ENCODE results near the gene IKBKG. TPM values are rescaled to one million over a fixed set of nuclear protein-coding genes. Genes with fewer than 3 reads are reported as not detected.

IKBKG gene
- total and polyA plus RNA-seq, 2 of the 8 experiments (the other 6 are each of a cell fraction or from before 2014, with no cell fraction given) = 17.5 to 18.1 TPM

DNA sequence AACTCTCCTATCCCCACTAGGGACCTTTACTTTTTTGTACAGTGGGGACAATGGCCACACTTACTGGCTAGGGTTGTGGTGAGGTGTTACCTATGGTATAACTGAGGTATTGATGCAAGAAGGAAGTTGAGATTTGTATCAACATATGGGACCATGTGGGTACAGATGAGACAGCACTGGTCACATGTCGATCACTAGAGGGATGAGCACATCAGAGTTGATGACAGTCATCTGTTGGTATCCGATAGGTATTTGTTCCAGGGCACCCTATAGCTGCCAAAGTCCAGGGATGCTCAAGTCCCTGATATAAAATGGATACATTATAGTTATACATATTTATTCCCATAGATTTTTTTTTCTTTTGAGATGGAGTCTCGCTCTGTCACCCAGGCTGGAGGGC lies 44.4 kb upstream of the IKBKG start:
- H3K79me1 ChIP-seq (ENCODE audit: low read depth, low read length) = no peaks in the 10 kb centered on the region
- CTCF ChIA-PET (ENCODE audit: partially characterized antibody) = interaction anchor here (0.7 to 1.1 kb wide), 2 partner anchors 21 to 77 kb away, joined by 3 to 5 read pairs; no protein-coding TSS in a partner anchor
- no peak for TF ChIP-seq ASH2L (IDR thresholded peaks at IDR 0.05; ENCODE audit: low read length)
- TF ChIP-seq BACH1 (IDR thresholded peaks at IDR 0.05; ENCODE audit: low read length) = no peak
- no peak for TF ChIP-seq CBX8 (IDR thresholded peaks at IDR 0.05; ENCODE audit: borderline replicate concordance, low read depth, low read length)
- no peak for TF ChIP-seq CEBPB (IDR thresholded peaks at IDR 0.05; ENCODE audit: low read depth, low read length)
- TF ChIP-seq ZNF274 (IDR thresholded peaks at IDR 0.05; ENCODE audit: borderline replicate concordance, extremely low read depth, low read length) = no peak
- H3K4me3 ChIP-seq (ENCODE audit: extremely low read depth in 1 of 4, insufficient read depth in 2 of 4, low read depth in 3 of 4, low read length in 4 of 4) = no peak overlapping the region
- H3K27me3 ChIP-seq (replicated peaks in 1 of 4; ENCODE audit: control insufficient read depth in 3 of 4, extremely low read depth in 1 of 4, insufficient read depth in 3 of 4, low read length in 3 of 4) = no peaks in the 10 kb centered on the region
- H2BK120ac ChIP-seq (replicated peaks; ENCODE audit: low read depth, low read length) = no peak overlapping the region
- no peaks in the 10 kb centered on the region for H3K9me3 ChIP-seq (ENCODE audit: insufficient read depth in 2 of 2, low read depth in 1 of 2, low read length in 1 of 2)
- H3K36me3 ChIP-seq (ENCODE audit: control insufficient read depth in 2 of 4, insufficient read depth in 4 of 4, low read length in 3 of 4) = no peaks in the 10 kb centered on the region; a peak in 1 of 8 replicates
- 94% methylated on average over 3 of the region's 3 CpGs; no CpG with 5 or more reads in 1 of the 2 experiments for WGBS, 2 experiments (ENCODE audit: extremely low coverage in 1 of 2, insufficient coverage in 1 of 2, insufficient read length in 1 of 2, insufficient replicate concordance in 2 of 2, low coverage in 1 of 2, low lambda C conversion rate in 2 of 2, missing lambda C conversion rate in 1 of 2)
- H4K20me1 ChIP-seq (replicated peaks in 1 of 2; ENCODE audit: control insufficient read depth in 1 of 2, insufficient read depth in 2 of 2, low read length in 2 of 2) = no peaks in the 10 kb centered on the region
- H3K23ac ChIP-seq (ENCODE audit: insufficient read length) = no peak overlapping the region
- H3K56ac ChIP-seq (replicated peaks; ENCODE audit: insufficient read length, low read depth, low read length) = no peak overlapping the region
- no peak overlapping the region for H2AFZ ChIP-seq (ENCODE audit: low read length)
- DNase-seq (ENCODE audit: low read depth in 1 of 2, low spot score in 2 of 2) = no peak
- no peak overlapping the region for H2AK5ac ChIP-seq (ENCODE audit: low read depth, low read length)
- POLR2A ChIA-PET (ENCODE audit: partially characterized antibody) = interaction anchor here (0.7 kb wide), 1 partner anchor 13 kb away, joined by 3 read pairs; the partner anchor contains the start of gene FAM3A
- H4K91ac ChIP-seq (replicated peaks; ENCODE audit: insufficient read length, low read length) = no peak overlapping the region
- no peak overlapping the region for H4K8ac ChIP-seq (ENCODE audit: extremely low read depth, insufficient read depth, low read length)
- no peak overlapping the region for H2BK5ac ChIP-seq (ENCODE audit: low read depth, low read length)
- H2BK12ac ChIP-seq (ENCODE audit: low read depth, low read length) = no peak overlapping the region
- H3K4ac ChIP-seq (replicated peaks; ENCODE audit: insufficient read length, low read depth, low read length) = no peak overlapping the region
- H3K18ac ChIP-seq (ENCODE audit: extremely low read depth, low read length) = no peak overlapping the region
- H3K14ac ChIP-seq (ENCODE audit: insufficient read length) = no peak overlapping the region
- no peaks in the 10 kb centered on the region for H3K23me2 ChIP-seq (ENCODE audit: low read depth, low read length)
- H3K9ac ChIP-seq (replicated peaks in 1 of 4; ENCODE audit: extremely low read depth in 1 of 4, low read depth in 3 of 4, low read length in 3 of 4) = no peak overlapping the region
- H3K27ac ChIP-seq (ENCODE audit: low read depth, low read length) = no peak overlapping the region
- FAIRE-seq = no peak
- no peaks in the 10 kb centered on the region for H3K4me1 ChIP-seq (replicated peaks in 1 of 4; ENCODE audit: control insufficient read depth in 3 of 4, insufficient read depth in 4 of 4, low read length in 3 of 4)
- no peak overlapping the region for H2BK15ac ChIP-seq (ENCODE audit: low read length)
- no peak overlapping the region for H2BK20ac ChIP-seq (ENCODE audit: low read length)
- no peak overlapping the region for H3K4me2 ChIP-seq (ENCODE audit: insufficient read depth in 1 of 2, low read depth in 2 of 2, low read length in 2 of 2)
- H3K79me2 ChIP-seq (ENCODE audit: control insufficient read depth in 1 of 2, insufficient read depth in 2 of 2, low read length in 2 of 2) = no peaks in the 10 kb centered on the region
- H4K5ac ChIP-seq (ENCODE audit: insufficient read length, low read depth, low read length) = no peak overlapping the region

Measured in H1 (cell line).